ENCODE data around the gene SLC66A2.
"Not testable (repeated sequence)": the region's sequence is repeated elsewhere in the genome, so short reads cannot be mapped to it uniquely, and the experiment has no call there.

The SLC66A2 gene

GRCh38 chr18:79971211-79971952, 19.9 kb upstream of the SLC66A2 start:
- DNase-seq (ENCODE audit: low read depth in 2 of 2), result no peak

GRCh38 chr18:79970419-79971133, 19.1 kb upstream of the SLC66A2 start:
- DNase-seq (ENCODE audit: low read depth in 2 of 2), result no peak

GRCh38 chr18:79965119-79965902, 13.9 kb upstream of the SLC66A2 start:
- DNase-seq (ENCODE audit: low read depth in 2 of 2), result no peak

GRCh38 chr18:79964330-79965118, 13.1 kb upstream of the SLC66A2 start, which contains the start of gene HSBP1L1:
Gene HSBP1L1 (plus strand): TSS chr18:79964643. CDS start chr18:79964736, 93 bp downstream.
- DNase-seq (ENCODE audit: low read depth in 2 of 2), result peak in 1 of 2 donors; percentile 46

GRCh38 chr18:79963658-79964329, 12.3 kb upstream of the SLC66A2 start:
- DNase-seq (ENCODE audit: low read depth in 2 of 2), result no peak

GRCh38 chr18:79962835-79963657, 11.6 kb upstream of the SLC66A2 start:
- peak; percentile 43 to 65 for DNase-seq (ENCODE audit: low read depth in 2 of 2)

- no peak for DNase-seq (ENCODE audit: low read depth in 2 of 2)
These were observed 10.9 kb upstream of the SLC66A2 start for GRCh38 chr18:79962311-79962710.

GRCh38 chr18:79961527-79962291, 10.3 kb upstream of the SLC66A2 start:
- no peak for DNase-seq (ENCODE audit: low read depth in 2 of 2)

GRCh38 chr18:79960921-79961526, 9.6 kb upstream of the SLC66A2 start:
- no peak for DNase-seq (ENCODE audit: low read depth in 2 of 2)

- not testable (repeated sequence) for DNase-seq (ENCODE audit: low read depth in 2 of 2)
These were observed 8.8 kb upstream of the SLC66A2 start for GRCh38 chr18:79960161-79960801.

- no peak for DNase-seq (ENCODE audit: low read depth in 2 of 2)
These were observed 7.5 kb upstream of the SLC66A2 start for GRCh38 chr18:79958981-79959380.

GRCh38 chr18:79956276-79956675, 4.8 kb upstream of the SLC66A2 start:
- no peak for DNase-seq (ENCODE audit: low read depth in 2 of 2)

- DNase-seq (ENCODE audit: low read depth in 2 of 2), result no peak
These were observed 4.0 kb upstream of the SLC66A2 start for GRCh38 chr18:79955302-79956075.

- DNase-seq (ENCODE audit: low read depth in 2 of 2), result no peak
These were observed 3.3 kb upstream of the SLC66A2 start for GRCh38 chr18:79954791-79955190.

GRCh38 chr18:79953971-79954651, 2.7 kb upstream of the SLC66A2 start:
- no peak for DNase-seq (ENCODE audit: low read depth in 2 of 2)

GRCh38 chr18:79952996-79953559, 1.6 kb upstream of the SLC66A2 start:
- no peak for DNase-seq (ENCODE audit: low read depth in 2 of 2)

All from stimulated activated CD8-positive, alpha-beta memory T cell treated with anti-CD3 and anti-CD28 coated beads, Interleukin-2, amount 100 ng/mL, for 48 hours (primary cell).